Measurements from ENCODE around the gene TMEM108. TPM values are rescaled to one million over a fixed set of nuclear protein-coding genes. Genes with fewer than 3 reads are reported as not detected.

The TMEM108 gene
- polyA plus RNA-seq, 1 of the 3 experiments (the other 2 are of a cell fraction): 8.6 TPM

- Histone ChIP-seq H4K20me1 (ENCODE audit: insufficient read depth) (no peaks in the 10 kb centered on the region), H3K9ac (no peak overlapping the region), H3K27ac (ENCODE audit: low read depth in 2 of 2, low read length in 1 of 2) (no peak overlapping the region; a peak in 1 of 4 replicates), H3K79me2 (ENCODE audit: insufficient read depth) (no peaks in the 10 kb centered on the region), H3K4me3 (ENCODE audit: low read depth in 2 of 2, low read length in 1 of 2) (no peak overlapping the region), H3K9me2 (no peaks in the 10 kb centered on the region), H3F3A (replicated peaks; ENCODE audit: insufficient read depth) (no peaks in the 10 kb centered on the region), H3K4me1 (ENCODE audit: control insufficient read depth in 1 of 2, insufficient read depth in 2 of 2, low read depth in 1 of 2, low read length in 1 of 2) (peaks cover 17 to 25% of the 10 kb centered on the region in 2 experiments; a peak in 2 of 4 replicates), H3K9me3 (no peaks in the 10 kb centered on the region), H3K36me3 (replicated peaks in 1 of 2; ENCODE audit: control insufficient read depth in 1 of 2, insufficient read depth in 2 of 2, low read length in 1 of 2) (no peaks in the 10 kb centered on the region), H2AFZ (ENCODE audit: low read depth) (no peak overlapping the region), H3K27me3 (ENCODE audit: insufficient read depth) (no peaks in the 10 kb centered on the region), H3K4me2 (no peak overlapping the region; the same call in 1 of the 2 replicates)
- ChIA-PET CTCF (interaction anchor here (0.6 to 7.8 kb wide), 5 partner anchors 10 to 829 kb away, joined by 3 to 81 read pairs (median 4); no protein-coding TSS in a partner anchor), POLR2A (no interaction called here)
- TF ChIP-seq FOSL2 (IDR thresholded peaks at IDR 0.05; ENCODE audit: borderline replicate concordance, low read depth) (peak; percentile 22; the same call in 1 of the 2 replicates), EP300 (IDR thresholded peaks at IDR 0.05; ENCODE audit: borderline replicate concordance in 1 of 2, low read depth in 1 of 2, low read length in 1 of 2) (peak in 1 of 2 experiments; percentile 21; a peak in 1 of 4 replicates), TAF1 (IDR thresholded peaks at IDR 0.05; ENCODE audit: borderline replicate concordance, low read depth, low read length) (no peak), PBX3 (IDR thresholded peaks at IDR 0.05) (peak; percentile 53; the same call in 1 of the 2 replicates)
- DNase-seq: no peak
- WGBS (ENCODE audit: low lambda C conversion rate): 71% methylated on average over 4 of the region's 4 CpGs
Observed at GRCh38 chr3:133374708-133375402, 336.7 kb downstream of the TMEM108 start.

GRCh38 chr3:133375403-133375745, 337.2 kb downstream of the TMEM108 start:
- no peak for DNase-seq
- H3K4me1 ChIP-seq (ENCODE audit: control insufficient read depth in 1 of 2, insufficient read depth in 2 of 2, low read depth in 1 of 2, low read length in 1 of 2): peaks cover 17 to 25% of the 10 kb centered on the region in 2 experiments; a peak in 2 of 4 replicates
- no peaks in the 10 kb centered on the region for H3K27me3 ChIP-seq (ENCODE audit: insufficient read depth)
- H3K4me3 ChIP-seq (ENCODE audit: low read depth in 2 of 2, low read length in 1 of 2): no peak overlapping the region
- no peak overlapping the region for H3K9ac ChIP-seq
- TF ChIP-seq RAD21 (IDR thresholded peaks at IDR 0.05; ENCODE audit: low read length) (no peak), GABPA (IDR thresholded peaks at IDR 0.05; ENCODE audit: low read depth) (no peak), ZBTB33 (IDR thresholded peaks at IDR 0.05; ENCODE audit: borderline replicate concordance, low read depth) (no peak), REST (IDR thresholded peaks at IDR 0.05; ENCODE audit: low read depth, low read length) (no peak), PBX3 (IDR thresholded peaks at IDR 0.05) (no peak), RCOR1 (IDR thresholded peaks at IDR 0.05; ENCODE audit: low read length) (no peak), TCF12 (IDR thresholded peaks at IDR 0.05) (no peak), USF1 (IDR thresholded peaks at IDR 0.05; ENCODE audit: borderline replicate concordance, low read depth) (no peak), SMC3 (IDR thresholded peaks at IDR 0.05; ENCODE audit: low read depth, low read length) (no peak), FOXJ3 (CRISPR knock-in tag; IDR thresholded peaks at IDR 0.05) (no peak), NFIC (IDR thresholded peaks at IDR 0.05; ENCODE audit: borderline replicate concordance) (no peak), JUND (IDR thresholded peaks at IDR 0.05) (no peak), CHD2 (IDR thresholded peaks at IDR 0.05; ENCODE audit: low read length, partially characterized antibody) (no peak)
- no peaks in the 10 kb centered on the region for H3F3A ChIP-seq (replicated peaks; ENCODE audit: insufficient read depth)
- no peaks in the 10 kb centered on the region for H4K20me1 ChIP-seq (ENCODE audit: insufficient read depth)
- H3K9me3 ChIP-seq: no peaks in the 10 kb centered on the region
- H3K9me2 ChIP-seq: no peaks in the 10 kb centered on the region
- H3K4me2 ChIP-seq: no peak overlapping the region
- no peak overlapping the region for H3K27ac ChIP-seq (ENCODE audit: low read depth in 2 of 2, low read length in 1 of 2)
- H3K79me2 ChIP-seq (ENCODE audit: insufficient read depth): no peaks in the 10 kb centered on the region
- no peaks in the 10 kb centered on the region for H3K36me3 ChIP-seq (replicated peaks in 1 of 2; ENCODE audit: control insufficient read depth in 1 of 2, insufficient read depth in 2 of 2, low read length in 1 of 2)
- ChIA-PET CTCF (interaction anchor here (0.6 to 7.8 kb wide), 5 partner anchors 9 to 829 kb away, joined by 3 to 81 read pairs (median 4); no protein-coding TSS in a partner anchor), POLR2A (no interaction called here)
- H2AFZ ChIP-seq (ENCODE audit: low read depth): no peak overlapping the region

Data from SK-N-SH (cell line).